ENCODE measurements around the gene DHCR7.

DHCR7 gene

DNA sequence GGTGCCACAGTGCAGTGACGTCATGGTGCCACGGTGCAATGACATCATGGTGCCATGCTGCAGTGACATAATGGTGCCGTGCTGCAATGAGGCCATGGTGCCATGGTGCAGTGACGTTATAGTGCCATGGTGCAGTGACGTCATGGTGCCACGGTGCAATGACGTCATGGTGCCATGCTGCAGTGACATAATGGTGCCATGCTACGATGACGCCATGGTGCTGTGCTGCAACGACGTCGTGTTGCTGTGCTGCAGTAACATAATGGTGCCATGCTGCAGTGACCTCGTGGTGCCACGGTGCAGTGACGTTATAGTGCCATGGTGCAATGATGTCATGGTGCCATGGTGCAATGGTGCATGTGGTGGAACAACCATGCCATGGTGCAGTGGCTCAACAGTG, 45.3 kb downstream of the DHCR7 start:
- H3K27me3 ChIP-seq (ENCODE audit: insufficient read depth, poor library complexity, severe bottlenecking): no peaks in the 10 kb centered on the region

DNA sequence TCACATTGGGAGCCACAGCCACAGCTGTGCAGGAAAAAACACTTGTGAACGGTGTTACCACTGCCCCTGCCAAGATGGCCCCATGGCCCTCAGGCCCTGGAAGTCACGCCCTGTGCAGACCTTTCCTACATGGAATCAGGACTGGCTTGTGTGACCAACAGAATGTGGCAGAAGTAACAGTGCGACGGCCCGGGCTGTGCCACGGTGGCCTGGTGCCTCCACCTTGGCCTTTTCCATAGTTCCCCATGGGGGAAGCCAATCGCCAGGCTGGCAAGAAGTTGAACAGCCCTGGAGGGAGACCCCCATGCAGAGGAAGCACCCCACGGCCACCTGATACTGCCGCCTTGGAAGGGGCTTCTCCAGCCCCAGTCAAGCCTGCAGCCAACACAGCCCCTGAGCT, 48.0 kb downstream of the DHCR7 start:
- Histone ChIP-seq H3K27ac (replicated peaks) (no peak overlapping the region), H3K4me3 (replicated peaks; ENCODE audit: insufficient read depth, low read length) (no peak overlapping the region), H3K27me3 (ENCODE audit: insufficient read depth, poor library complexity, severe bottlenecking) (no peaks in the 10 kb centered on the region)
- TF ChIP-seq GABPA (IDR thresholded peaks at IDR 0.05; ENCODE audit: low read depth) (no peak), POLR2AphosphoS5 (IDR thresholded peaks at IDR 0.05; ENCODE audit: low read depth) (no peak), SPI1 (IDR thresholded peaks at IDR 0.05; ENCODE audit: borderline replicate concordance, low read depth) (no peak)
- TF ChIP-seq, protein P1, sequence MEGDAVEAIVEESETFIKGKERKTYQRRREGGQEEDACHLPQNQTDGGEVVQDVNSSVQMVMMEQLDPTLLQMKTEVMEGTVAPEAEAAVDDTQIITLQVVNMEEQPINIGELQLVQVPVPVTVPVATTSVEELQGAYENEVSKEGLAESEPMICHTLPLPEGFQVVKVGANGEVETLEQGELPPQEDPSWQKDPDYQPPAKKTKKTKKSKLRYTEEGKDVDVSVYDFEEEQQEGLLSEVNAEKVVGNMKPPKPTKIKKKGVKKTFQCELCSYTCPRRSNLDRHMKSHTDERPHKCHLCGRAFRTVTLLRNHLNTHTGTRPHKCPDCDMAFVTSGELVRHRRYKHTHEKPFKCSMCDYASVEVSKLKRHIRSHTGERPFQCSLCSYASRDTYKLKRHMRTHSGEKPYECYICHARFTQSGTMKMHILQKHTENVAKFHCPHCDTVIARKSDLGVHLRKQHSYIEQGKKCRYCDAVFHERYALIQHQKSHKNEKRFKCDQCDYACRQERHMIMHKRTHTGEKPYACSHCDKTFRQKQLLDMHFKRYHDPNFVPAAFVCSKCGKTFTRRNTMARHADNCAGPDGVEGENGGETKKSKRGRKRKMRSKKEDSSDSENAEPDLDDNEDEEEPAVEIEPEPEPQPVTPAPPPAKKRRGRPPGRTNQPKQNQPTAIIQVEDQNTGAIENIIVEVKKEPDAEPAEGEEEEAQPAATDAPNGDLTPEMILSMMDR (IDR thresholded peaks at IDR 0.05; ENCODE audit: insufficient read depth, low read length): no peak
- TF ChIP-seq, protein P2, sequence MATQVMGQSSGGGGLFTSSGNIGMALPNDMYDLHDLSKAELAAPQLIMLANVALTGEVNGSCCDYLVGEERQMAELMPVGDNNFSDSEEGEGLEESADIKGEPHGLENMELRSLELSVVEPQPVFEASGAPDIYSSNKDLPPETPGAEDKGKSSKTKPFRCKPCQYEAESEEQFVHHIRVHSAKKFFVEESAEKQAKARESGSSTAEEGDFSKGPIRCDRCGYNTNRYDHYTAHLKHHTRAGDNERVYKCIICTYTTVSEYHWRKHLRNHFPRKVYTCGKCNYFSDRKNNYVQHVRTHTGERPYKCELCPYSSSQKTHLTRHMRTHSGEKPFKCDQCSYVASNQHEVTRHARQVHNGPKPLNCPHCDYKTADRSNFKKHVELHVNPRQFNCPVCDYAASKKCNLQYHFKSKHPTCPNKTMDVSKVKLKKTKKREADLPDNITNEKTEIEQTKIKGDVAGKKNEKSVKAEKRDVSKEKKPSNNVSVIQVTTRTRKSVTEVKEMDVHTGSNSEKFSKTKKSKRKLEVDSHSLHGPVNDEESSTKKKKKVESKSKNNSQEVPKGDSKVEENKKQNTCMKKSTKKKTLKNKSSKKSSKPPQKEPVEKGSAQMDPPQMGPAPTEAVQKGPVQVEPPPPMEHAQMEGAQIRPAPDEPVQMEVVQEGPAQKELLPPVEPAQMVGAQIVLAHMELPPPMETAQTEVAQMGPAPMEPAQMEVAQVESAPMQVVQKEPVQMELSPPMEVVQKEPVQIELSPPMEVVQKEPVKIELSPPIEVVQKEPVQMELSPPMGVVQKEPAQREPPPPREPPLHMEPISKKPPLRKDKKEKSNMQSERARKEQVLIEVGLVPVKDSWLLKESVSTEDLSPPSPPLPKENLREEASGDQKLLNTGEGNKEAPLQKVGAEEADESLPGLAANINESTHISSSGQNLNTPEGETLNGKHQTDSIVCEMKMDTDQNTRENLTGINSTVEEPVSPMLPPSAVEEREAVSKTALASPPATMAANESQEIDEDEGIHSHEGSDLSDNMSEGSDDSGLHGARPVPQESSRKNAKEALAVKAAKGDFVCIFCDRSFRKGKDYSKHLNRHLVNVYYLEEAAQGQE (IDR thresholded peaks at IDR 0.05; ENCODE audit: insufficient replicate concordance, low read depth): no peak
- no peak for DNase-seq (ENCODE audit: low read depth in 1 of 2, low spot score in 1 of 2)

More for the DNA sequence above, 45.3 kb downstream of the DHCR7 start:
- no peak for DNase-seq (ENCODE audit: low read depth in 1 of 2, low spot score in 1 of 2)
- no peak overlapping the region for H3K27ac ChIP-seq (replicated peaks)
- TF ChIP-seq SPI1 (IDR thresholded peaks at IDR 0.05; ENCODE audit: borderline replicate concordance, low read depth): no peak
- no peak for TF ChIP-seq POLR2AphosphoS5 (IDR thresholded peaks at IDR 0.05; ENCODE audit: low read depth)
- TF ChIP-seq GABPA (IDR thresholded peaks at IDR 0.05; ENCODE audit: low read depth): no peak
- TF ChIP-seq, protein P2 (IDR thresholded peaks at IDR 0.05; ENCODE audit: insufficient replicate concordance, low read depth): no peak
- TF ChIP-seq, protein P1 (IDR thresholded peaks at IDR 0.05; ENCODE audit: insufficient read depth, low read length): no peak
- no peak overlapping the region for H3K4me3 ChIP-seq (replicated peaks; ENCODE audit: insufficient read depth, low read length)

DNA sequence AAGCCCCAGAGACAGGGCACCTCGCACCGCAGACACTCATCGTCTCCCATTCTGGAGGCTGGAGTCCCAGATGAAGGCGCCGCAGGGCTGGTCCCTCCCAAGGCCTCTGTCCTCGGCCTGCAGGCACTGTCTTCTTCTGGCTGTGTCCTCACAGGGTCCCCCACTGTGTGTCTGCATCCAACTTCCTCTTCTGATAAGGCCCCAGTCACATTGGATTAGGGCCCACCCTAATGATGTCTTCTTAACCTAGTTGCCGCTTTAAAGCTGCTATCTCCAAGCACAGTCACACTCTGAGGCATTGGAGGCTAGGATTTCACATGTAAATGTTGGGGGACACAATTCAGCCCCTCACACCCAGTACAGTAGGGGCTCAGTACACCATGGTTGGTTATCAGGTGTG, 48.9 kb downstream of the DHCR7 start:
- no peak for DNase-seq (ENCODE audit: low read depth in 1 of 2, low spot score in 1 of 2)
- H3K4me3 ChIP-seq (replicated peaks; ENCODE audit: insufficient read depth, low read length): no peak overlapping the region
- H3K27me3 ChIP-seq (ENCODE audit: insufficient read depth, poor library complexity, severe bottlenecking): no peaks in the 10 kb centered on the region
- H3K27ac ChIP-seq (replicated peaks): no peak overlapping the region
- no peak for TF ChIP-seq SPI1 (IDR thresholded peaks at IDR 0.05; ENCODE audit: borderline replicate concordance, low read depth)
- TF ChIP-seq, protein P1 (IDR thresholded peaks at IDR 0.05; ENCODE audit: insufficient read depth, low read length): no peak
- no peak for TF ChIP-seq POLR2AphosphoS5 (IDR thresholded peaks at IDR 0.05; ENCODE audit: low read depth)
- TF ChIP-seq GABPA (IDR thresholded peaks at IDR 0.05; ENCODE audit: low read depth): no peak
- TF ChIP-seq, protein P2 (IDR thresholded peaks at IDR 0.05; ENCODE audit: insufficient replicate concordance, low read depth): no peak
